GM12878 (cell line): Measurements from ENCODE around the gene HSPA2. TPM values are rescaled to one million over a fixed set of nuclear protein-coding genes. Genes with fewer than 3 reads are reported as not detected.

Experiments used
- ATAC-seq: fragments of 200-7000 bp; cut with Tn5 transposase; 3 replicates; pipeline ENCODE4 v1.9.1; 2020; ENCODE audit warnings: mild to moderate bottlenecking, moderate library complexity
- BruUV-seq: library from RNA; stranded (reverse); fragments of 400-500 nt; replicated peaks from 2 replicates; lab custom pipeline; 2021; lab: Mats Ljungman, UMichigan
- CTCF ChIA-PET: fragments of 300-600 bp; sonication (Branson Sonifier 250); formaldehyde crosslinking; extraction: SDS; loops from one replicate; lab custom pipeline; 2021; ENCODE audit warnings: inconsistent platforms; lab: Yijun Ruan, JAX
- POLR2A ChIA-PET: fragments of 350-600 bp; formaldehyde crosslinking; extraction: SDS; loops from one replicate; lab custom pipeline; 2021; ENCODE audit warnings: inconsistent platforms; lab: Charles Lee
- RAD21 ChIA-PET: fragments of 300-600 bp; sonication (Branson Sonifier 250); formaldehyde crosslinking; loops from one replicate; lab custom pipeline; 2023; ENCODE audit warnings: antibody characterized with exemption; ENCODE audit not compliant: unreplicated experiment; lab: Charles Lee
- SMC1A ChIA-PET: fragments of 300-600 bp; sonication (Branson Sonifier 250); formaldehyde crosslinking; loops from one replicate; lab custom pipeline; 2023; ENCODE audit not compliant: unreplicated experiment, uncharacterized antibody; lab: Charles Lee
- DNase-seq: peaks from one replicate; pipeline ENCODE4 v3.0.0-alpha.2; 2011; ENCODE audit warnings: low read depth, low spot score
- FAIRE-seq: peaks from 3 replicates; lab custom pipeline; 2011; peaks lifted over from hg19 to GRCh38; lab: Jason Lieb, UNC
- H2AFZ ChIP-seq: 2 replicates; pipeline ENCODE4 v1.6.0; 2011; ENCODE audit warnings: low read depth, low read length, control low read depth; ENCODE audit not compliant: control insufficient read depth
- H3K27ac ChIP-seq: 2 replicates; pipeline ENCODE4 v1.5.1; 2011; ENCODE audit warnings: control low read depth; ENCODE audit not compliant: control insufficient read depth, insufficient read depth
- H3K27me3 ChIP-seq, 2 experiments: replicated peaks in 1 of 2; 2 replicates each; pipeline versions ENCODE4 v1.6.0 to v1.6.1; 2011; ENCODE audit warnings: low read length in 1 of 2; ENCODE audit not compliant: control insufficient read depth in 2 of 2, insufficient read depth in 2 of 2
- H3K36me3 ChIP-seq, 2 experiments: 2 replicates each; pipeline ENCODE4 v1.5.1; 2011; ENCODE audit warnings: low read length in 1 of 2; ENCODE audit not compliant: control insufficient read depth in 2 of 2, insufficient read depth in 2 of 2
- H3K4me1 ChIP-seq: 2 replicates; pipeline ENCODE4 v1.6.1; 2011; ENCODE audit warnings: mild to moderate bottlenecking, low read length, moderate library complexity, mixed read lengths; ENCODE audit not compliant: control insufficient read depth, insufficient read depth
- H3K4me2 ChIP-seq: 2 replicates; pipeline ENCODE4 v1.6.0; 2011; ENCODE audit warnings: control low read depth; ENCODE audit not compliant: control insufficient read depth, insufficient read depth
- H3K4me3 ChIP-seq: fragments of 200-600 bp; sonication (generic); 2 replicates; pipeline ENCODE4 v1.5.1; 2016
- H3K79me2 ChIP-seq: 2 replicates; pipeline ENCODE4 v1.6.0; 2011; ENCODE audit warnings: low read length; ENCODE audit not compliant: control insufficient read depth, insufficient read depth
- H3K9ac ChIP-seq: 2 replicates; pipeline ENCODE4 v1.8.0; 2011; ENCODE audit warnings: low read length, control low read depth, mixed read lengths; ENCODE audit not compliant: control insufficient read depth, insufficient read depth
- H3K9me3 ChIP-seq: replicated peaks from 3 replicates; pipeline ENCODE4 v1.5.1; 2011; ENCODE audit warnings: mild to moderate bottlenecking, low read length; ENCODE audit not compliant: control insufficient read depth, insufficient read depth
- H4K20me1 ChIP-seq: 2 replicates; pipeline ENCODE4 v1.6.0; 2011; ENCODE audit not compliant: control insufficient read depth, insufficient read depth
- BCL3 ChIP-seq: IDR thresholded peaks from 2 replicates; pipeline ENCODE4 v1.6.1; 2011; ENCODE audit warnings: borderline replicate concordance, low read depth, mild to moderate bottlenecking, moderate library complexity, low read length; ENCODE audit not compliant: insufficient read depth, poor library complexity, severe bottlenecking
- CTCF ChIP-seq, 3 experiments: IDR thresholded peaks in 2 of 3; conservative IDR thresholded peaks in 1 of 3; 2 replicates each; pipeline ENCODE4 v1.5.1; 2011; ENCODE audit warnings: low read depth in 3 of 3, low read length in 3 of 3, mild to moderate bottlenecking in 3 of 3, control low read depth in 2 of 3, moderate library complexity in 2 of 3, inconsistent platforms in 1 of 3, mixed read lengths in 1 of 3; ENCODE audit not compliant: control insufficient read depth in 2 of 3, insufficient read depth in 1 of 3; ENCODE audit errors: extremely low read depth in 1 of 3
- E2F4 ChIP-seq: IDR thresholded peaks from 2 replicates; pipeline ENCODE4 v1.6.1; 2012; ENCODE audit warnings: low read depth, low read length, improper control_type of control experiment
- HDGF ChIP-seq: fragments of 450-650 bp; IDR thresholded peaks from 2 replicates; pipeline ENCODE4 v1.6.1; 2016; ENCODE audit warnings: antibody characterized with exemption
- NFIC ChIP-seq: IDR thresholded peaks from 2 replicates; pipeline ENCODE4 v1.6.1; 2012; ENCODE audit warnings: low read depth, mild to moderate bottlenecking, inconsistent platforms, low read length, moderate library complexity
- POLR2AphosphoS2 ChIP-seq: IDR thresholded peaks from 2 replicates; pipeline ENCODE4 v1.6.1; 2011; ENCODE audit warnings: low read depth, mild to moderate bottlenecking, low read length, improper control_type of control experiment, moderate library complexity
- SRF ChIP-seq, 2 experiments: IDR thresholded peaks; 2 replicates each; pipeline ENCODE4 v1.6.1; 2011; ENCODE audit warnings: low read depth in 2 of 2, low read length in 2 of 2, mild to moderate bottlenecking in 1 of 2, moderate library complexity in 1 of 2
- SUPT20H ChIP-seq: IDR thresholded peaks from 2 replicates; pipeline ENCODE4 v1.6.1; 2011; ENCODE audit warnings: low read depth, mild to moderate bottlenecking, low read length, moderate library complexity, borderline replicate concordance; ENCODE audit not compliant: control insufficient read depth
- USF2 ChIP-seq: IDR thresholded peaks from 2 replicates; pipeline ENCODE4 v1.6.1; 2011; ENCODE audit warnings: low read depth, low read length, improper control_type of control experiment, borderline replicate concordance
- WGBS: methylation state at CpG from one replicate; pipeline ENCODE4 v1.1.6; 2016; ENCODE audit warnings: low lambda C conversion rate; ENCODE audit not compliant: insufficient replicate concordance, insufficient coverage; ENCODE audit errors: missing lambda C conversion rate; 5-methylcytosine and 5-hydroxymethylcytosine counted together
- in situ Hi-C: fragments of 300-500 bp; cut with MboI; formaldehyde crosslinking; loops from 9 replicates; pipeline ENCODE4 v1.14.3; 2018; ENCODE audit warnings: mixed read lengths
- intact Hi-C: fragments of 100-400 bp; cut with micrococcal nuclease; formaldehyde crosslinking; loops from one replicate; pipeline ENCODE4 v1.14.2; 2022; ENCODE audit not compliant: unreplicated experiment
- polyA plus RNA-seq, 11 experiments: library from polyadenylated mRNA; depleted of rRNA in 4 of 11; unstranded in 6 of 11; stranded (reverse) in 5 of 11; fragments of >200 nt; fragmentation: Nextera tagmentation in 4 of 11; fragmentation: Illumina TruSeq in 1 of 11; extraction: Ambion mirVana in 4 of 11; extraction: Trizol in 1 of 11; gene quantifications; 1 replicate in 1 of 11; 2 replicates in 10 of 11; pipeline versions ENCODE4 v1.2.1 to v1.2.3, GENCODE V29; 2011 to 2016; ENCODE audit warnings: inconsistent platforms in 2 of 11, missing spikeins in 2 of 11, low read depth in 1 of 11
- total RNA-seq, 4 experiments: library from RNA; depleted of rRNA in 3 of 4; stranded (reverse); fragments of >200 nt in 3 of 4; fragmentation: Illumina TruSeq in 1 of 4; extraction: Trizol in 1 of 4; gene quantifications; 2 replicates each; pipeline versions ENCODE4 v1.2.1 to v1.2.3, GENCODE V29; 2013 to 2021
- TF ChIP-seq, protein P1 (sequence below): IDR thresholded peaks from 2 replicates; pipeline ENCODE4 v1.6.1; 2011; ENCODE audit warnings: low read depth, mild to moderate bottlenecking, low read length, moderate library complexity, borderline replicate concordance; ENCODE audit errors: extremely low read depth
- TF ChIP-seq, protein P2 (sequence below): fragments of 450-650 bp; IDR thresholded peaks from 2 replicates; pipeline ENCODE4 v1.6.1; 2017; ENCODE audit warnings: borderline replicate concordance

The HSPA2 gene
- total and polyA plus RNA-seq, 10 of the 15 experiments (the other 5 are each of a cell fraction or from before 2014, with no cell fraction given): 0.02 to 1.2 (median 0.65) TPM

DNA sequence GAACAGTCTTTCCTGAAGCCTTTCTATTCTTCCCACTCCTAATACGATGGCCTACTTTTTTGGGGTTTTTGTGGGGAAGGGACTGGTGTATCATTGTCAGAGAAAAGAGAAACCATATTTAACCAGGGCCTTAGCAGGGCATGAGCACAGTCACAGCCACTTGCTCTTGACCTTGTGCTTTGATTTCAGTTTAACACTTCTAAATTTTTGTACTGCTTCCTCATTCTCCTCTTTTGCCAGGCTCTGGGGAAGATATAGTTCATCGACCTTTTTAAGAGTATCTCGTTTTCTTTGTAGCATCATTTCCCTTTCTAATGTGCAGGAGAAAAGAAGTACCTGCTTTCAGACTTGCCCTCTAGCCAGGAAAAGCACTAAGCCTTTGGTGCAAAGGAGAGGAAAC is 33.8 kb upstream of the HSPA2 start:
- Histone ChIP-seq H3K9me3 (no peaks in the 10 kb centered on the region), H3K36me3 (peaks cover 0 to 5% of the 10 kb centered on the region in 2 experiments; a peak in 2 of 4 replicates), H2AFZ (no peak overlapping the region), H3K4me3 (peak overlapping the region; percentile 91), H3K27ac (peak overlapping the region; percentile 98), H3K79me2 (peaks cover 96% of the 10 kb centered on the region), H3K9ac (peak overlapping the region; percentile 97), H3K4me2 (peak overlapping the region; percentile 81), H3K27me3 (no peaks in the 10 kb centered on the region), H3K4me1 (peaks cover 22% of the 10 kb centered on the region), H4K20me1 (peaks cover 3% of the 10 kb centered on the region)
- POLR2A ChIA-PET: interaction anchor here (0.5 kb wide), 1 partner anchor 781 kb away, joined by 3 read pairs; no protein-coding TSS in a partner anchor
- no TSS peak for BruUV-seq
- DNase-seq (no peak), FAIRE-seq (no peak), ATAC-seq (no peak)
- in situ Hi-C loops: no loop called here
- SMC1A ChIA-PET: interaction anchor here (1.6 kb wide), 1 partner anchor 9 kb away, joined by 3 read pairs; no protein-coding TSS in a partner anchor
- RAD21 ChIA-PET: interaction anchor here (0.6 kb wide), 1 partner anchor 408 kb away, joined by 5 read pairs; no protein-coding TSS in a partner anchor
- CTCF ChIA-PET: interaction anchor here (6.3 kb wide), 1 partner anchor 27 kb away, joined by 36 read pairs; no protein-coding TSS in a partner anchor
- WGBS: 0% methylated on average over 3 of the region's 3 CpGs
- intact Hi-C loops: loop anchor here (5.0 kb wide), 2 partner anchors 131 to 169 kb away; no protein-coding TSS in a partner anchor
- TF ChIP-seq SRF (IDR thresholded peaks at IDR 0.05; ENCODE audit: low read depth in 2 of 2, low read length in 2 of 2) (no peak), BCL3 (no peak), CTCF (IDR thresholded peaks at IDR 0.05 in 2 of 3, conservative IDR thresholded peaks at IDR 0.05 in 1 of 3; ENCODE audit: control insufficient read depth in 2 of 3, extremely low read depth in 1 of 3, insufficient read depth in 1 of 3, low read depth in 3 of 3, low read length in 3 of 3) (no peak), SUPT20H (no peak), USF2 (no peak), POLR2AphosphoS2 (0 out of 2 replicates have a peak, but pooled peaks have one; percentile 11), E2F4 (no peak), HDGF (no peak), NFIC (peak; percentile 25; the same call in 1 of the 2 replicates)
- TF ChIP-seq, protein P1, sequence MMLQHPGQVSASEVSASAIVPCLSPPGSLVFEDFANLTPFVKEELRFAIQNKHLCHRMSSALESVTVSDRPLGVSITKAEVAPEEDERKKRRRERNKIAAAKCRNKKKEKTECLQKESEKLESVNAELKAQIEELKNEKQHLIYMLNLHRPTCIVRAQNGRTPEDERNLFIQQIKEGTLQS: no peak
- TF ChIP-seq, protein P2, sequence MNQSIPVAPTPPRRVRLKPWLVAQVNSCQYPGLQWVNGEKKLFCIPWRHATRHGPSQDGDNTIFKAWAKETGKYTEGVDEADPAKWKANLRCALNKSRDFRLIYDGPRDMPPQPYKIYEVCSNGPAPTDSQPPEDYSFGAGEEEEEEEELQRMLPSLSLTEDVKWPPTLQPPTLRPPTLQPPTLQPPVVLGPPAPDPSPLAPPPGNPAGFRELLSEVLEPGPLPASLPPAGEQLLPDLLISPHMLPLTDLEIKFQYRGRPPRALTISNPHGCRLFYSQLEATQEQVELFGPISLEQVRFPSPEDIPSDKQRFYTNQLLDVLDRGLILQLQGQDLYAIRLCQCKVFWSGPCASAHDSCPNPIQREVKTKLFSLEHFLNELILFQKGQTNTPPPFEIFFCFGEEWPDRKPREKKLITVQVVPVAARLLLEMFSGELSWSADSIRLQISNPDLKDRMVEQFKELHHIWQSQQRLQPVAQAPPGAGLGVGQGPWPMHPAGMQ: no peak
